ENCODE data around the gene INPP4B. TPM values are rescaled to one million over a fixed set of nuclear protein-coding genes. Genes with fewer than 3 reads are reported as not detected.

INPP4B gene
- polyA plus RNA-seq, 1 of the 3 experiments (the other 2 are of a cell fraction): 0.08 TPM

- no peak for TF ChIP-seq FOXJ3 (CRISPR knock-in tag; IDR thresholded peaks at IDR 0.05)
- no peak for TF ChIP-seq ELF1 (IDR thresholded peaks at IDR 0.05)
- TF ChIP-seq USF2 (IDR thresholded peaks at IDR 0.05; ENCODE audit: borderline replicate concordance, low read depth, low read length): no peak
- TF ChIP-seq RFX5 (IDR thresholded peaks at IDR 0.05; ENCODE audit: low read length): no peak
- no peak for TF ChIP-seq PBX3 (IDR thresholded peaks at IDR 0.05)
- TF ChIP-seq NFIC (IDR thresholded peaks at IDR 0.05; ENCODE audit: borderline replicate concordance): no peak
- no peak for TF ChIP-seq TCF12 (IDR thresholded peaks at IDR 0.05)
- no peak for TF ChIP-seq MEF2A (IDR thresholded peaks at IDR 0.05; ENCODE audit: borderline replicate concordance, low read depth)
- TF ChIP-seq GABPA (IDR thresholded peaks at IDR 0.05; ENCODE audit: low read depth): no peak
- TF ChIP-seq FOXM1 (IDR thresholded peaks at IDR 0.05; ENCODE audit: low read depth): no peak
- Histone ChIP-seq H3K9me2 (no peaks in the 10 kb centered on the region), H3K36me3 (replicated peaks in 1 of 2; ENCODE audit: control insufficient read depth in 1 of 2, insufficient read depth in 2 of 2, low read length in 1 of 2) (no peaks in the 10 kb centered on the region), H3K4me1 (ENCODE audit: control insufficient read depth in 1 of 2, insufficient read depth in 2 of 2, low read depth in 1 of 2, low read length in 1 of 2) (no peaks in the 10 kb centered on the region), H3F3A (replicated peaks; ENCODE audit: insufficient read depth) (no peaks in the 10 kb centered on the region), H3K79me2 (ENCODE audit: insufficient read depth) (no peaks in the 10 kb centered on the region), H2AFZ (ENCODE audit: low read depth) (no peak overlapping the region), H4K20me1 (ENCODE audit: insufficient read depth) (no peaks in the 10 kb centered on the region), H3K27me3 (ENCODE audit: insufficient read depth) (no peaks in the 10 kb centered on the region), H3K27ac (ENCODE audit: low read depth in 2 of 2, low read length in 1 of 2) (no peak overlapping the region), H3K9me3 (no peaks in the 10 kb centered on the region), H3K9ac (no peak overlapping the region), H3K4me3 (ENCODE audit: low read depth in 2 of 2, low read length in 1 of 2) (no peak overlapping the region), H3K4me2 (no peak overlapping the region)
- 23% methylated on average over 2 of the region's 2 CpGs for WGBS (ENCODE audit: low lambda C conversion rate)
- POLR2A ChIA-PET: no interaction called here
- DNase-seq: no peak
- CTCF ChIA-PET: no interaction called here
Observed at GRCh38 chr4:142631836-142632235, 214.3 kb downstream of the INPP4B start.

- no peak overlapping the region for H3K4me2 ChIP-seq
- no peaks in the 10 kb centered on the region for H3K79me2 ChIP-seq (ENCODE audit: insufficient read depth)
- DNase-seq: no peak
- no peaks in the 10 kb centered on the region for H3F3A ChIP-seq (replicated peaks; ENCODE audit: insufficient read depth)
- no peak overlapping the region for H3K4me3 ChIP-seq (ENCODE audit: low read depth in 2 of 2, low read length in 1 of 2)
- no peaks in the 10 kb centered on the region for H3K27me3 ChIP-seq (ENCODE audit: insufficient read depth)
- no peaks in the 10 kb centered on the region for H3K36me3 ChIP-seq (replicated peaks in 1 of 2; ENCODE audit: control insufficient read depth in 1 of 2, insufficient read depth in 2 of 2, low read length in 1 of 2)
- WGBS (ENCODE audit: low lambda C conversion rate): 44% methylated on average over 2 of the region's 2 CpGs
- CTCF ChIA-PET: no interaction called here
- H2AFZ ChIP-seq (ENCODE audit: low read depth): no peak overlapping the region
- no peak overlapping the region; a peak in 1 of 4 replicates for H3K27ac ChIP-seq (ENCODE audit: low read depth in 2 of 2, low read length in 1 of 2)
- no peaks in the 10 kb centered on the region for H4K20me1 ChIP-seq (ENCODE audit: insufficient read depth)
- POLR2A ChIA-PET: no interaction called here
- H3K9ac ChIP-seq: no peak overlapping the region
- no peak for TF ChIP-seq POLR2AphosphoS5 (IDR thresholded peaks at IDR 0.05; ENCODE audit: low read depth, low read length)
- H3K9me2 ChIP-seq: no peaks in the 10 kb centered on the region
- H3K9me3 ChIP-seq: 0 out of 2 replicates have a peak, but pooled peaks cover 3% of the 10 kb centered on the region
- H3K4me1 ChIP-seq (ENCODE audit: control insufficient read depth in 1 of 2, insufficient read depth in 2 of 2, low read depth in 1 of 2, low read length in 1 of 2): no peaks in the 10 kb centered on the region
Observed at GRCh38 chr4:142615324-142615665, 230.8 kb downstream of the INPP4B start.

- no peak overlapping the region for H3K4me3 ChIP-seq (ENCODE audit: low read depth in 2 of 2, low read length in 1 of 2)
- no peaks in the 10 kb centered on the region for H3F3A ChIP-seq (replicated peaks; ENCODE audit: insufficient read depth)
- H3K4me2 ChIP-seq: no peak overlapping the region
- POLR2A ChIA-PET: no interaction called here
- H3K36me3 ChIP-seq (replicated peaks in 1 of 2; ENCODE audit: control insufficient read depth in 1 of 2, insufficient read depth in 2 of 2, low read length in 1 of 2): no peaks in the 10 kb centered on the region
- H2AFZ ChIP-seq (ENCODE audit: low read depth): no peak overlapping the region
- no peaks in the 10 kb centered on the region for H3K79me2 ChIP-seq (ENCODE audit: insufficient read depth)
- H3K4me1 ChIP-seq (ENCODE audit: control insufficient read depth in 1 of 2, insufficient read depth in 2 of 2, low read depth in 1 of 2, low read length in 1 of 2): no peaks in the 10 kb centered on the region
- H3K27me3 ChIP-seq (ENCODE audit: insufficient read depth): no peaks in the 10 kb centered on the region
- H3K9me3 ChIP-seq: 0 out of 2 replicates have a peak, but pooled peaks cover 3% of the 10 kb centered on the region
- no peaks in the 10 kb centered on the region for H4K20me1 ChIP-seq (ENCODE audit: insufficient read depth)
- no peak overlapping the region for H3K9ac ChIP-seq
- 73% methylated on average over 2 of the region's 2 CpGs for WGBS (ENCODE audit: low lambda C conversion rate)
- H3K9me2 ChIP-seq: no peaks in the 10 kb centered on the region
- peak overlapping the region in 1 of 2 experiments; percentile 8; a peak in 1 of 4 replicates for H3K27ac ChIP-seq (ENCODE audit: low read depth in 2 of 2, low read length in 1 of 2)
- DNase-seq: no peak
- CTCF ChIA-PET: interaction anchor here (1.4 kb wide), 1 partner anchor 10 kb away, joined by 4 read pairs; no protein-coding TSS in a partner anchor
- TF ChIP-seq USF1 (IDR thresholded peaks at IDR 0.05; ENCODE audit: borderline replicate concordance, low read depth): no peak
- TF ChIP-seq ZBTB33 (IDR thresholded peaks at IDR 0.05; ENCODE audit: borderline replicate concordance, low read depth): no peak
- TF ChIP-seq RAD21 (IDR thresholded peaks at IDR 0.05; ENCODE audit: low read length): no peak
- no peak for TF ChIP-seq MAX (IDR thresholded peaks at IDR 0.05; ENCODE audit: low read depth)
- no peak for TF ChIP-seq SIN3A (IDR thresholded peaks at IDR 0.05; ENCODE audit: borderline replicate concordance, low read depth, low read length)
- TF ChIP-seq EZH2phosphoT487 (IDR thresholded peaks at IDR 0.05; ENCODE audit: borderline replicate concordance, low read depth): no peak
- TF ChIP-seq FOSL2 (IDR thresholded peaks at IDR 0.05; ENCODE audit: borderline replicate concordance, low read depth): no peak
- TF ChIP-seq TCF12 (IDR thresholded peaks at IDR 0.05): peak; percentile 66
Observed at GRCh38 chr4:142614621-142615323, 231.3 kb downstream of the INPP4B start.
